IPS DF 19.7 (cell line): ENCODE measurements around the gene LZTS2.

Experiments used
- DNase-seq: peaks from one replicate; pipeline ENCODE4 v3.0.0-alpha.2; 2013; ENCODE audit warnings: low read depth, low spot score

LZTS2 gene

DNA sequence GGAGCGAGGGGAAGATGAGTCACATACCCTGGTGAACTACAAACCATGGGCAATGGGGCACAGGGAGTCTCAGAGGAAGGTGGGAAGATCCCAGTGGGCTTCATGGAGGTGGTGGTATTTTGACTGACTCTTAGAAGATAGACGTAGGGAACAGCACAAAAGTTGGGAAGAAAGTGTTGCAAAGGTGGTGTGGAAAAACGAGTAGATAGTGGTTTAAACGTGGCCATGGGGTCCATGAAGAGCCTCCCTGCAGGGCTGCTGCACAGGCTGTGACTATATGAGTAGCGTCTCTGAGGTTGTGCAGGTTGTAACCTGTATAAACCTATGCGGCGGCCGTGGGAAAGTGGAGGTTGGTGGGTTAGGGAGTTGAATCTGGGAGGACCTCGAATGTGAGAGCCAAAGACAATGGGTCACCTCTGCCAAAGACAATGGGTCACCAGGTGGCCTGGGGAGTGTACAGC, 13.8 kb downstream of the LZTS2 start:
- no peak for DNase-seq

DNA sequence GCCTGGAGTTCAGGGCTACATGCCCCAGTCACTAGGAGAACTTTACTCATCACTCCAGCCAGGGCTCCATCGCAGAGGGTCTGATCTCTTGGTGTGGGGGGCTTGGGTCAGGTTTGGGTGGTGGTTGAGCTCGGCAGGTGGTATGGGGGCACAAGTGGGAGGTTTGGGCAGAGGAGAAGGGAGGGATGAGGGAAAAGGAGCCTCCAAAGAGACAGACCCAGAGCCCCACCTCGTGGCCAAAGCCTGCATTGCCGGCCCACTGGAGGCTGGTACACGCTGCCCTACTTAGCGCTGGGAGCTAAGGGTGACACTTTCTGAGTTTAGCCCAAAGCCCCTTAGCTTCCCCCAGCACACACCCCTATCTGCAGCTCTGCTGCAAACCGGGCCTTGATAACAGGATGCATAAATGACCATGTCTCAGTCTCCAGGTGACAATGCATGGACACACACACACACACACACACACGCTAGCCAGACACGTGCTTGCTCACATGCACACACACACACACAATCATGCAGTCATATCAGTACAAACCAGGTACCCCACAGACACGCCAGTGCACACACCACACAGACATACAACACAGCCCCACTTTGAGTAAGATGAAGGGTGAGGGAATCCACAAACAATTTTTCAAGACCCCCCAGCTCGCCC, 14.7 kb downstream of the LZTS2 start:
- no peak for DNase-seq

DNA sequence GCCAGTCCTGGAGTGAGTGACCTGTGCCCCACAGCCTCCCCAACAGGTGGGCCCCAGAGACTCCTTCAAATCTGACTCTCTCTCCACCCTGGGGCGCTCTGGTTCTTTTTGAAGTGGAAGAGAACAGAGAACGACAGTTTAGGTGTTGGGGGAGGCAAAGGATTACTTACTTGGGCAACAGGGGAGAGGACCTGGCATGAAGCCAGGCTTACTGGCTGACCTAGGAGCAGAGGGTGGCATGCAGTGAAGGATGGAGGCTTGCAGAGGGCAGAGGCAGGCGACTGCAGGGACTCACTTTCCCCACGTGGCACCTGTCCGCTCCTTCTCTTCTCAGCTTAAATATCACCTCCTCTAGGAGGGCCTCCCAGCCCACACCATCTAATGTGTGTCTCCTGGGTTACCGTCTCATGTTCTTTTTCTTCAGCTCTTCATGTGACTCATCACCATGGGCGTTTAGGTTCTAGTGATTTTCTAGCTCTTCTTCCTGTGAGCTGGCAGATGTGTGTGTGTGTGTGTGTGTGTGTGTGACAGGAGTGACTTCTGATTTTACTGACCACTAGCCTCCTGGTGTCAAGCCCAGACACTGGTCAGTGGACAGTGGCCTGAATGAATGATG, 15.5 kb downstream of the LZTS2 start:
- no peak for DNase-seq

DNA sequence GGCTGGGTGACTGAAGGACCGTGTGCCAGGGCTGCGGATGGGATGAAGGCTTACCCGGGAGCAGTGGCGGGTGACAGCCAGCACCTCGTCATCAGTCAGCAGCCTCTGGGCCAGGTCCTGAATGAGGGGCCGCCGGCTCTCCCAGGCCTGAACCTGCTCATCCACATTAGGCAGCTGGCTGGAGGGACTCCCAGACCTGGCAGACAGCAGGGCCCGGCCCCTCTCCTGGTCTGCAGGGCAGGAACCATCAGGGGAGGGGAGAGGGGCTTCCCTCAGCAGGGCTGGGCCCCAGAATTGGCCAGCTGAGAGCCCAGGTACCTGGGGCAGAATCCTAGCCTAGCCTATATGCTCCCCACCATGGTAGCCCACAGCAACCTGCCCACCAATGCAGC, 16.0 kb downstream of the LZTS2 start:
- no peak for DNase-seq

DNA sequence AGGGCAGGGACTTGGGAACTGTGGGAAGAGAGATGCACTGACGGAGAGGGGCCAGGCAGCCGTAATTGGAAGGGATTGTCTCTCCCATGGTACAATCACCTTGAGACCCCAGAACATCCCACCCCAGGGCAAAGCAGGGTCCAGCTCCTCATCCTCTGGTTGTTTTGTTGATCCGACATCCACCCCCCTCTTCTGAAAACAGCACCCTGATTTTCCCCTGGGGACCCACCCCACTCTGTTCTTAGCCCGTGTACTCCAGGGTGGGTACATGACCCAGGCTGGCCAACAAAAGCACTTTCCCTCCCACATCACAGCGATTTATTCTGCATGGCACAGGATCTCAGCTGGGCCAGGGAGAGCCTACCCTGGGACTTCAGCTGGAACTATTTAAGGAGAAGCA, 17.2 kb downstream of the LZTS2 start:
- DNase-seq: no peak

DNA sequence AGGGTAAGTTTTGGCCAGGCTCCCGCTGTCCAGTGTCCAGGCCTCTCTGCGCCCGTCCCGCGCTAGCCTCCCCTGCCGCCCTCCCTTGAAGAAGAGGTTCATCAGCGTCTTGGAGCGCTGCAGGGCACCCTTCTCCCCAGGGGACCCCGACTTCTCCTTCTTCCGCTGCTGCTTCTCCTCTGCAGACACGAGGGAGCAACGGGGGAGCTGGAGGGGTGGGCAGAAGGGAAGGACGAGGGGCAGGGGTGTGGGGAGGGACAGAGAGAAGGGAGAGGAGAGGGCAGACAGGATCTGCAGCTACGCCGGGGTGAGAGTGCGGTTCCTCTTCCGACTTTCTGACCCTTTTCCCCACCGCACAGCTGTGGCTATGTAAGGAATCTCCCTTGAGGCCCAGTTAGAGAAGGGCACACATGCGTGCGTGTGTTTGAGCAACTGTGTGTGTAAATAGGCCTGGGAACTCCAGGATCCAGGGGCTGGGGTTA, 18.6 kb downstream of the LZTS2 start:
- no peak for DNase-seq

DNA sequence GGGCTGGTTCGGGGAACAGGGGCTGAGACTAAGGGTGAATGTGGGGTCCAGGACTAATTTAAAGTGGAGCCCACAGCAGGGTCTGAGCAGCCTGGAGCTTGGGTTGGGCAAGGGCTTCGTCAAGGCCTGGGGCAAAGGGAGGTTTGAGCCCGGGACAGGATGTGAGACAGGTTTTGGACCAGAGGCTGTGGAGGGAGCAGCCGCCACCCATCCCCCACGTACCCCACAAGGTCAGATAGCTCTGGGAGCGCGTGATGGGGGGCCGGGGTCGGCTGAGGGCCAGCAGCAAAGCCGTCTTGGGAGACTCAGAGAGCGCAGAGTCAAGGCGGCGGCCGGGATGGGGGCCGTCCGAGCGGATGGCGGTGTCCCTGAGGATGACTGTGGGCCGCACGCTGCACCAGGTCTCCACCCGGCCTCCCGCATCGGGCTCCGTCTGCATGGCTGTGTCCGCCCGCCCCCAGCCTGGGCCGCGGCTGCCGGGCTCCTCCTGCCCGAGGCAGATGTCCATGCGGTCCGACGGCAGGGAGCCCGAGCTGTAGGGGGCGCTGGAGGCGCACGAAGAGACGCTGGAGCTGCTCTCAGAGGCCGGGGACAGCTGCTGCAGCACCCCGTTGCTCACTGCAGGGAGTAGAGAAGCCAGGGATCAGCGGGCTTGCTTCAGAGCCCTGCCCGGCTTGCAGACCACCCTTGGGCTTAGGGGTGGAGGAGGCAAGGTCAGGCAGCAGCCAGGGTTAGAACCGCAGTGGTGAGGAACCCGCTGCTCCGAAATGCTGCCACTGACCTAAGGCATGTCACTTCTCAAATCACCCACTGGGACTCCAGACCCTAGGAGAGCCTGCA, 19.2 kb downstream of the LZTS2 start:
- no peak for DNase-seq

DNA sequence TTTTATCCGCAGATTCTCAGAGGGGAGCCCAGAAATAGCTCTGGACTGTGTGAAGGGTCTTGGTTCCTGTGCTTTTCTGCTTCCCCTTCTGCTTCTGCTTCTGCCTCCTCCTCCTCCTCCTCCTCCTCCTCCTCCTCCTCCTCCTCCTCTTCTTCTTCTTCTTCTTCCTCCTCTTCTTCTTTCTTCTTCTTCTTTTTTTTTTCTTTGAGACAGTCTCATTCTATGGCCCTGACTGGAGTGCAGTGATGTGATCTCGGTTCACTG, 19.8 kb downstream of the LZTS2 start:
- DNase-seq: no peak

DNA sequence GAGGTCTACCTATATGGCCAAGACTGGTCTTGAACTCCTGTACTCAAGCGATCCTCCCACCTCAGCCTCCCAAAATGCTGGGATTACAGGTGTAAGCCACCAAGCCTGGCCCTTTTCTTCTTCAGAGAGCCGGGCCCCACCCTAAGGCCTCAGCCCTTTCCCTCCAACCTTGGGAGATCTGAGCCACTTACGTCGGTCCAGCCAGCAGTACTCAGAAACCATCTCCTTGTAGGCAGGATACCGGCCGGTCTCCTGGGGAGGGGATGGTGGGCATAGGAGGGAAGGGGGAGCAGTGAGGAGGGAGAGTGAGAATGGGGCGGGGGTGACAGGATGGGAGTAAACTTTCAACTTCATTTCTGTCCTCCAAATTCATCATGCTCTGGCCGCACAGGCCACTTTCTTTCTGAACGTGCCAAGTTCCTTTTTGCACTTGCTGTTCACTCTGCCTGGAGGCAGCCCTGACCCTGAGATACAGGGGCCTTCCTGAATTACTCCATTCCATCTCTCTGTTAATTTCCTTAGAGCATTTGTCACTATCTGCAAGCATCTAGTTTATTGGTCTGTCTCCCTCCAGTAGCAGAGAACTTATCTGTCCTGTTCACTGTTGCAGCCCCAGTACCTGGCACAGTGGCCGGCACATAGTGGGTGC, 20.9 kb downstream of the LZTS2 start:
- no peak for DNase-seq

DNA sequence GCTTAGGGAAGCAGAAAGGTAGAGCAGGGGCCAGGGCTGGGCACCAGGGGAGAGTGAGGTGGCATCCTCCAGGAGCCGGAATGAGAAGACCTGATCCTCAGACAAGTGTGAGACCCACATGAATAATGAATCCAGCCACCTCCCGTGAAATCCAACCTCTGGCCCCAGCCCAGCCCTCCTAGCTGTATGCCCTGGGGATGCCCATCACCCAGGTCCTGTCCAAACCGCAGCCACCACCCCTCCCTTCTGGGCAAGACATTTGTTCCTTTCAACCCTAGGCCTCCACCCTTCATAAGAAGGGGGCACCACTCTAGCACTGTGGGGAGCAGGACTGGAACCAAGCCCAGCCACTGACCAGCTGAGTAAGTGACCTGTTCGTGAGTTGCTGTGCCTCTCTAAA, 21.6 kb downstream of the LZTS2 start:
- DNase-seq: no peak

DNA sequence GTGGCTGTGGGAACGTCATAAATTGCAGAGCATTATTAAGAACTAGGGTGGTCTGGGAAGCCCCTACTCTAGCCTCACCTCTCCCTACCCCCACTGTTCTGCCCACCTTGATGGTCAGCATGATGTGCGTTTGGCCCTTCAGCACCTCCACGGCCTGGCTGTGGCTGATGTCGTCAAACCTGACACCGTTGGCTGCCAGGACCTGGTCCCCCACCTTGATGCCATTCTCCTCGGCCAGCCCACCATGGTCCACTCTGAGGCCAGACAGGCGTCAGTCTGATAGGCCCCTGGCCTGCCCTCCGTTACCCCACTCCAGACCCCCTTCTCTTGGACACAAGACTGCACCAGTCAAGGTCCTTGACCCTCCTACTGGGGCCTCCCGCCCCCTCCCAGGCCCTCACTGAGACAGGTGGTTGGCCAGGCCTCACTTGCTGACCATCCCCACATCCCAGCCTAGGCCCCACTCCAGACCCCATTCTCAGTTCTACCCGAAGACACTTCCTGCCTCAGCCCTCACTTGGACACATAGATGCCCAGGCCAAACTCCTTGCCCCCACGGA, 22.2 kb downstream of the LZTS2 start:
- DNase-seq: no peak

DNA sequence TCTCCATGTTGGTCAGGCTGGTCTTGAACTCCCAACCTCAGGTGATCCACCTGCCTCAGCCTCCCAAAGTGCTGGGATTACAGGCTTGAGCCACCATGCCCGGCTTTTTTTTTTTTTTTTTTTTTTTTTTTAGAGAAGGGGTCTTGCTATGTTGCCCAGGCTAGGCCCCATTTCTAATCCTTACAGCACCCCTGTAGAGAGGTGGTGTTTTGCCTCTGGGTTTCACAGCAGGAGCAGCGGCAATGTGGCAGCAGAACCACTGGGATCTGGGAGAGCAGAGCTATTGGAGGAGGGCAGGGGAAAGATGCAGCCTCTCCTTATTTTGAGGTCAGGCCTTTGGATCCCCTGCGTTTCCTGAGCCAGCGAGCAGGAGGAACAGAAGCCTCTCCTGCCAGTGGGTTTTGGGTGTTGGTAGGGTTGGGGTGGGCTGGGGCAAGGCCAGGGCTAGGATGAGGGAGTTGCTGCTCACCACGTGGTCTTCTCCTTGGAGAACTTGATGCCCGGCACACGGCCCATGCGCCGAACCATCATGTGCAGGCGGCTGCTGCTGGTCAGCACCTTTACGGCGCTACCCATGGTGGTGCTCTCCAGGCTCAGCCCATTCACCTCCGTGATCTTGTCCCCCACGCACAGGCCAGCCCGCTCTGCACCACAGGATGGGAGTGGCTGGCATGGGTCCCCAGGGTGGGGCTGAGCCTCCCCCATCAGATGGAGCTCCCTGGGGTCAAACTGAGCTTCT, 23.5 kb downstream of the LZTS2 start:
- DNase-seq: no peak

DNA sequence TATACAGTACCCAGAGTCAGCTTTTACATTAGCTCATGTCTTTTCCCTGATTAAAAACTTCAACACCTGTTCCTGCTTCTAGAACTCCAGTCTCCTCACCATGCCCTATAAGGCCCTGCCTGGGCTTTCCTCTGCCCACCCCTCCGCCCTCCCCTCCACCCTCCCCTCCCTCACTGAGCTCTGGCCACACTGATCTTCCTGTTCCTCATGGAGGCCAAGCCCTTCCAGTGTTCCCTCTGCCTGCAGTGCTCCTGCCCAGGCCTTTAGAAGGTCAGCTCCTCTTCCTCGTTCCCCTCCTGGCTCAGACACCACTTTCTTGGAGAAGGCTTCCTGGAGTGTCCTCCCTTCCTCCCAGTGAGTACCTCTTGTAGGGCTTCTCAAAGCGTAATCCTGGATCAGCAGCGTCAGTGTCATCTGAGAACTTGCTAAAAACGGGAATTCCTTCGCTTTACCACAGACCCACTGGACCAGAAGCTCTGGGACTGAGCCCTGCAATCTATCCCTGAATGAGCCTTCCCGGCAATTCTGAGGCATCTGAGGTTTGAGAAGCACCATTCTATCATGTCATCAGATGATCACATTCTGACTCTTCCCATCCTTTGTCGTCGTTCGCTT, 27.6 kb downstream of the LZTS2 start:
- no peak for DNase-seq

DNA sequence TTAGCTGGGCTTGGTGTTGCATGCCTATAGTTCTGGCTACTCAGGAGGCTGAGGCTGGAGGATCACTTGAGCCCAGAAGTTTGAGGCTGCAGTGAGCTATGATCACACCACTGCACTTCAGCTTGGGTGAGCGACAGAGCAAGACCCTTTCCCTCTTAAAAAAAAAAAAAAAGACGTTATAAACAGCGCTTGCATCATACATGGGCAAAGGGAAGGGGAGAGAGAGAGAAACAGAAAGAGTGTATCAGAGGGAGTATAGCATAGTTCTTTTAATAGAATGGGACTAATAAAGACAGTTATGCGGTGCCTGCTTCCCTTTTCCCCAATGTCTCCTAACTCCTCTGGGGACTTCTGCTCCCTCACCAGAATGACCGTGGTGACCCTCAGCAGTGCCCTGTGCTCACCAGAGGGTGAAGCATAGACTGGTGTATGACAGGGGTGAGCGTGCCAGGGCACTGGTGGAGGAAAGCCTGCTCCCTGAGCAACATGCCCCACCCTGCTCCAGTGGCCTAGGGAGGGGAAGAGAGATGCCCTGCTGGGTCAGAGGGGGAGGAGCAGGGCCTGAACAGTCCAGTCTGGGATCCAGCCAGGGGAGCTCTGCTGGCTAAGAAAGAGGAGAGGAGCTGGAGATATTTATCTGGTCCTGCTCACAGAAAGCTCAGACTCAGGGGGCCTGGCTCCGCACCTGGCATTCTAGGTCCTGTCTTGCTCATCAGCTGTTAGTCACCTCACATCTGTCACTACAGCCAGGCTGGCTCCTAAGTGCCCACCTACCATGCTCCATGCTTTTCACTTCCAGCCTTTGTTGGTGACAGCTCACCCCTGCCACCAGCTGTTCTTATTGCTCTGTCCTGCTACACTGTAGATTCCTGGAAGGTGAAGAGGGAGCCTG, 29.1 kb downstream of the LZTS2 start:
- no peak for DNase-seq

DNA sequence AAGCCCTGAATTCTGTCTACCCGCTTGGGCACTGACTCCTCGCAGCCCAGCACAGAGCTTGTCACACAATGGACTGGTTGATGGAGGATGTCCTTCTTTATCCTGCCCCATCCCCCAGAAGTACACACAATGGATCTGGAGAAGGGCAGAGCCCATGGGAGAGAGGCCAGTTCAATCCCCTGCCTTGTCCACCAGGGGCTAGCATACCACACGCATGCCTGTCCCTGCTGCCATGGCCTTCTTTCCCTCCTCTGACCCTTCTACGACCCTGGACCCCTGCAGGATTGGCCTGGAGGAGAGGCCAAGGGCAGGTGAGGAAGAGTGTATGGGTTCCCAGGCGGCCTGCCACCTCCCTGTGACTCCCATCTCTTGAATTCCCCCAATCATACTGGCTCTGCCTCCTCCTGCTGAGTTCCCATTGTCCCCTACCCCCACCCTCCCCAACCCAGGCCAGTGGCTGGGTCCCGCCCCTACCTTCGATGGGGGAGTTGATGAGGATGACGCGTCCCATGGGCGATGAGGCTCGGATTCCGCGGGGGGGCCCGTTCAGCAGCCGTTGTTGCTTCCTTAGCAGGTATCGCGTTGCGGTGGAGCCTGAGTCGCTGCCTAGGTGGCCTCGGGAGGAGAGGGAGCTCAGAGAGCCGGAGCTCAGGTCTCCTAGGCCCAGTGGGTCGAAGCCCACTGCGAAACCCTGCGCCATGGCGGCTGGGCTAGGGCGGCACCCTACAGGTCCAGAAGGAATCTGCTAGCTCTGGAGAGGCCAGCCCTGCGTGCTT, 30.1 kb downstream of the LZTS2 start:
- no peak for DNase-seq

DNA sequence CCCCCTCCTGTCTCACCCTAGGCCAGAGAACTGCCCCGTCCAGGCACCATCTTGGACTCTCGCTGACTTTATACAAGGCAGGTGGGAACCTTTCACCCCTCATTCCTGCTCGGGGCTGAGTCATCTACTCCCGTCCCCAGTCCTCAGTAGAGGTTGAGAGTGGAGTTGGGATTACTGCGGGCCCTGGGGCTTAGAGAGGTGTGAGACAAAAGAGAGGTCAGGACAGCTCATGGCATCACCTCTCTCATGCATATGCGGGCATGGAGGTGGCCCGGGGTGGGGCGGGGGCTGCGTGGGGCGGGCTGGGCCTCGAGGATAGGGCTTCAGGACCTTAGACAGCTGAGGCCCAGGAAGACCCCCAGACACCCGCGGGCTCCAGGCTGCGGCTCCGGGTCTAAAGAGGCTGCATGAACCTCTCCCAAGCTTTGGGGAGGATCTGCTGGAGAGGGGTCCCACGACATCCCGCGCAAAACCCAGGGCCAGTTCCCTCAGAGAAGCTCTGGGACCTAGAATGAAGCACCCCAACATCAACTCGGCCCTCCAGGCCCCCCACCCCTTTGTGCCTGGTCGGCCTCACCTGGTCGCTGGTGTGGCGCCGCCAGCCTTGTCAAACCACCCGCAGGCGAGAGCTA, 31.0 kb downstream of the LZTS2 start:
- DNase-seq: no peak

DNA sequence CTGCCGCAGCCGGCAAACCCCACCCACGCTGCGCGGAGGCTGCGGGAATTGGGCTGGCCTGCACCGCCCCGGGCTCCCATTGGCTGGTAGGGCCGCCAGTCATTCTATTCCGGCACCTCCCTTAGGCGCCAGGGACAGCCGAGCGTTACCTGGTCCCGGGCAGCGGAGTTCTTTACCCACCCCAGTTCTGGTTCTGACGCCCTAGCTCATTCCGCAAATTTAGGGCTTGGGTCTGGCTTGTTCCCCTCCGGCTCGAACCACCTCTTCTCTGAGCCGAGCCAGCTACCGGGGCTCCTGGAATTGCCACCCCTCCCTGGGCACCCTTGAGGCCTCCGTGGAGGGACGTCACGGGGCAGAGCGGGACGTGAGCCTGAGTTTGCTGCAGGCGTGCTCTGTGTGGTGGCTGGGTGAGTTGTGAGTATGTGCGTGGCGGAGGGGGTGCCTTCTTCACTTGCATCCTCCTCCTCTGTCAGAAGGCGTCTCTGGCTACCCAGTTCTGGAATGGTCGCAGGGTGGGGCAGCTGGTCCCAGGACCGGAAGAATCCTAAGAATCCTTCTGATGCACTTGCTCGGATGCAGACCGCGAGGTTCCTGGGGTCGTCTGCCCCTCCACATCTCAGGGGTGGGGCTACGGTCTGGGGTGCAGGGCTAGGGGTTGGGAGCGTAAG, 31.7 kb downstream of the LZTS2 start, which contains the start of the genes PDZD7 and SFXN3:
Gene PDZD7 (minus strand): TSS at position 2 of the 668 bp plus-strand sequence. CDS start 910 bp downstream, outside the sequence.
Gene SFXN3 (plus strand): TSS at position 107 of the 668 bp plus-strand sequence. CDS start 3,461 bp downstream, outside the sequence.
- no peak for DNase-seq
